Bronchial epithelial cell (primary cell): ENCODE data around the gene CSMD2. TPM values are rescaled to one million over a fixed set of nuclear protein-coding genes. Genes with fewer than 3 reads are reported as not detected.

Experiments
- DNase-seq: peaks from one replicate; pipeline ENCODE4 v3.0.0-alpha.2; 2010; ENCODE audit warnings: low read depth
- FAIRE-seq: peaks from 2 replicates; lab custom pipeline; 2011; peaks lifted over from hg19 to GRCh38; lab: Jason Lieb, UNC
- H3K27me3 ChIP-seq: 2 replicates; pipeline ENCODE4 v1.5.1; 2011; ENCODE audit warnings: low read length; ENCODE audit not compliant: control insufficient read depth, insufficient read depth
- H3K36me3 ChIP-seq: 2 replicates; pipeline ENCODE4 v1.5.1; 2011; ENCODE audit warnings: low read length; ENCODE audit not compliant: control insufficient read depth, insufficient read depth
- H3K4me3 ChIP-seq: 2 replicates; pipeline ENCODE4 v1.5.1; 2011; ENCODE audit warnings: mild to moderate bottlenecking, low read depth, low read length, control low read depth
- total RNA-seq: library from RNA; depleted of rRNA; stranded (reverse); fragments of >200 nt; gene quantifications from 2 replicates; pipeline ENCODE4 v1.2.1, GENCODE V29; 2014
- TF ChIP-seq, protein P1 (sequence below): IDR thresholded peaks from 2 replicates; pipeline ENCODE4 v1.5.1; 2011; ENCODE audit warnings: mild to moderate bottlenecking, moderate library complexity, low read length, control low read depth, inconsistent platforms; ENCODE audit not compliant: insufficient read depth, severe bottlenecking

CSMD2 gene
- total RNA-seq, 1 donor from 2014 or later, result not detected

DNA sequence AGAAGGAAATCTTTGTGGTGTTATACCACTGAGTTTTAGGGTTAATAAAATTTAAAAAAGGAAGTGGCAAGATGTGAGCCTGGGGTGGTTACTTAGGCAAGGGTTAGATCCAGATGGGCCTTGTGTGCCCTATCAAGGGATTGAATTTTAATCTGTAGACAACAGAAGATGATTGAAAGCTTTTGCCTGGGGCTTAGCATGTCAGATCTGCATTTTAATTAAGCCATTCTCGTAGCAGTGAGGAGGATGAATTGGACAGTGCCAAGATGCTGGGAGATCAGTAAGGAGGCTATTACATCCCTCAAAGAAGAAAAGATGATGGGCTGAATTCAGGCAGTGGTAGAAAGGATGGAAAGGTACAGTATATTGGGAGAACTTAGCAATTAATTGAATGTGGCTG, 258.9 kb downstream of the CSMD2 start:
- no peak for FAIRE-seq
- Histone ChIP-seq H3K27me3 (no peaks in the 10 kb centered on the region), H3K36me3 (no peaks in the 10 kb centered on the region), H3K4me3 (no peak overlapping the region)
- TF ChIP-seq, protein P1, sequence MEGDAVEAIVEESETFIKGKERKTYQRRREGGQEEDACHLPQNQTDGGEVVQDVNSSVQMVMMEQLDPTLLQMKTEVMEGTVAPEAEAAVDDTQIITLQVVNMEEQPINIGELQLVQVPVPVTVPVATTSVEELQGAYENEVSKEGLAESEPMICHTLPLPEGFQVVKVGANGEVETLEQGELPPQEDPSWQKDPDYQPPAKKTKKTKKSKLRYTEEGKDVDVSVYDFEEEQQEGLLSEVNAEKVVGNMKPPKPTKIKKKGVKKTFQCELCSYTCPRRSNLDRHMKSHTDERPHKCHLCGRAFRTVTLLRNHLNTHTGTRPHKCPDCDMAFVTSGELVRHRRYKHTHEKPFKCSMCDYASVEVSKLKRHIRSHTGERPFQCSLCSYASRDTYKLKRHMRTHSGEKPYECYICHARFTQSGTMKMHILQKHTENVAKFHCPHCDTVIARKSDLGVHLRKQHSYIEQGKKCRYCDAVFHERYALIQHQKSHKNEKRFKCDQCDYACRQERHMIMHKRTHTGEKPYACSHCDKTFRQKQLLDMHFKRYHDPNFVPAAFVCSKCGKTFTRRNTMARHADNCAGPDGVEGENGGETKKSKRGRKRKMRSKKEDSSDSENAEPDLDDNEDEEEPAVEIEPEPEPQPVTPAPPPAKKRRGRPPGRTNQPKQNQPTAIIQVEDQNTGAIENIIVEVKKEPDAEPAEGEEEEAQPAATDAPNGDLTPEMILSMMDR, result no peak
- no peak for DNase-seq

DNA sequence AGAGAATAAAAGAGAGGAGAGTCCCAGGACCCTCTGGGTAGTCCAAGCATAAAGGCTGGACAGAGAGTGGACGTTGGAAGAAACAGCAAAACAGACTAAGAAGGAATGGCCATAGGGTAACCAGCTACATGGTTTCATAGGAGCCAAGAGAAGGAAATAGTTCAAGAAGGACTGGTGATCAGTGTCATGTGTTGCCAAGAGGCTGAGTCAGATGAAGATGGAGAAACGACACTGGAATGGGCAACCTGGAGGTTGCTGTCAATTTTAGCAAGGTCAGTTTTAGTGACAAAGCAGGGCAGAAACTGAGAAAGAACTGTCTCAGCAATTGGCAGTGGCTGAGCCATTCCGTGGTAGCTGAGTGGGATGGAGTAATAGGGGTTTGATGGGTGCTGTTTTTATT, 259.8 kb downstream of the CSMD2 start:
- FAIRE-seq, result no peak
- TF ChIP-seq, protein P1, result no peak
- H3K36me3 ChIP-seq, result no peaks in the 10 kb centered on the region
- H3K27me3 ChIP-seq, result no peaks in the 10 kb centered on the region
- H3K4me3 ChIP-seq, result no peak overlapping the region
- DNase-seq, result no peak

DNA sequence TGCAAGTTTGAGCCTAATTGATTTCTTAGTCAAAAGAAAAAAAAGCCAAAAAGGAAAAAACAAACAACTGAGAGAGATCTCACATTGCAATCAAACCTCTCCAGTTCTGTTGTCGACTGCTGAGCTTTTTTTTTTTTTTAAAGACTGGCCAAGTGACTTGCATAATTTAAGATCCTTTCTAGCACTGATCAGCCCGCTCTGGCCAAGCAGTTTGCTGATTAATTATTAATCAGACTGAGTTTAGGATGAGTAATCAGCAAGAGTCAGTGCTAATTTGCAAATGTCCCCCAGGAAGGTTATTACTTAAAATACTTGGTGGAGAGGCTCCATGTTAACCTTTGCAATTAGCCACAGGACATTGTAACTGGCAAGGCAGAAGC, 261.8 kb downstream of the CSMD2 start:
- FAIRE-seq, result no peak
- Histone ChIP-seq H3K36me3 (no peaks in the 10 kb centered on the region), H3K27me3 (no peaks in the 10 kb centered on the region), H3K4me3 (no peak overlapping the region)
- peak; percentile 59 for DNase-seq
- TF ChIP-seq, protein P1, result no peak

DNA sequence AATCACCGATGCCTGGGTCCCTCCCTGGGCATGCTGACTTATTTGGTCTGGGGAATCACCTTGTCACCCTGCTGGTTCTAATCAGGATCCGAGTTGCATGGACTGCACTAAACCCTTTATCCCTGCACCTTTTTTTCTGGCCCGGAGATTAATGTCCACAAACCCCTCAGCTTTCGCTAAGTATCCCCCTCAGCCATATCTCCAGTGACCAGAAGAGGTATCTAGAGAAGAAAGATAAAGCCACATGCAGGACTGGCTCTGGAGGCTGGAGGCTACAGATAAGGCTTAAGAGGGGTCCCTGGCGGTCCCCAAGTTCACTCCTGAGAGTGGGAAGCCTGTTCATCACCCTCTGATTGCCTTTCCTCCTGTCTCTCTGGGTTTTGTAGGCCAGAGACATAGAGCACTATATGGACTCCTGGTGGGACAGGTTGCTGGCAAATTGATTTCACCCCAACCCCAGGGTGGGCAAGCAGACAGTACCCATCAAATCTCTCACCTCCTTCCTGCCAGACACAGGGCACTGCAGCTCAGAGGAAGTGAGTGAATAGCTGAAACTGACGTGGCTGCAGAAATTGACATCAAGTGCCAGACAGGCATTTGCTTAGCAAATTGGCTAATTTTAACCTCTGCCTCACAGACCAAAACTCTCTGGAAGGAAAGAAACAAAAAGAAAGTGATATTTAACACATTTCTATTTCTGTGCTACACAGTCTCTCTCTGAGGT, 262.4 kb downstream of the CSMD2 start:
- Histone ChIP-seq H3K27me3 (no peaks in the 10 kb centered on the region), H3K4me3 (no peak overlapping the region), H3K36me3 (no peaks in the 10 kb centered on the region)
- TF ChIP-seq, protein P1, result no peak
- no peak for FAIRE-seq
- no peak for DNase-seq

DNA sequence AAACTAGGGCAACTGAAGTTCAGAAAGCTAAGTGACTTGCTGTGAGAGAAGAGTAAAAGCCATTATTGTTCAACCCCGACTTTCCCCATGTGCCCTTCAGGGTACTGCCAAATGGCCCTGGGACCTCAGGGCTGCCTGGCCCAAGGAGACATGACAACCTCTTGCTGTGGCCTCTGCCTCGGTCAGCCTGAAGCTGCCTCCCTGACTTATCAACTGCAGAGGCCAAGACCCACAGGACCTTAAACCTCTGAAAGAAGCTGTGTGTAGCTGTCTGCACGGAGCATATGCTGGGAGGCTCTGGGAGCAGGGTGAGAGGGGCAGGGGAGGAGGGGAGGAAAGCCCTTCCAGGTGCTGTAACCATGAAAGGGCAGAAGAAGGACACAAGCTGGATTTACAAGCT, 265.3 kb downstream of the CSMD2 start:
- H3K4me3 ChIP-seq, result no peak overlapping the region
- H3K36me3 ChIP-seq, result no peaks in the 10 kb centered on the region
- TF ChIP-seq, protein P1, result no peak
- FAIRE-seq (no peak), DNase-seq (no peak)
- H3K27me3 ChIP-seq, result no peaks in the 10 kb centered on the region

DNA sequence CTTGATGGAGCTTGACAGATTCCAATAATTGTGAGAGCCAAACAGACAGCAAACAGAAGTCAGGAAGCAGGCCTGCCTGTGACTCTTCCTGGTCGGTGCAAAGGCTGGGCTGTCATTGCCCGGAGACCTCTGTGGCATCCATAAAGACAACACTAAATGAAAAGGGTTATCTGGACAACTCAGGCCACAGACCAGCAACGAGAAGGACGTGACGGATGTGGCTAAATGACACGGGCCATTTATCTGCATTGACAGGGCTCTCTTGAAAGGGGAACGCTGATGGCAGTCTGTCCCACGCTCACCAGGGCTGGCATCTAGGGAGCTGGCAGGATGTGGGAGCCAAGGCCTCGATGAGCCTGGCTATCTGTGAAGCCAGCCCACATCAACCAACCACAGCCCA, 266.1 kb downstream of the CSMD2 start:
- FAIRE-seq (no peak), DNase-seq (no peak)
- H3K4me3 ChIP-seq, result no peak overlapping the region
- TF ChIP-seq, protein P1, result no peak
- no peaks in the 10 kb centered on the region for H3K36me3 ChIP-seq
- H3K27me3 ChIP-seq, result no peaks in the 10 kb centered on the region
